ENCODE measurements around the gene TBC1D8.

GRCh38 chr2:101119431-101119830, 31.8 kb downstream of the TBC1D8 start:
- TF ChIP-seq CTCF (IDR thresholded peaks at IDR 0.05; ENCODE audit: low read depth, low read length, poor library complexity, severe bottlenecking) (no peak), EZH2phosphoT487 (IDR thresholded peaks at IDR 0.05; ENCODE audit: borderline replicate concordance, low read length) (no peak)

Measured in DOHH2 (cell line).